Stimulated activated CD4-positive, alpha-beta T cell treated with anti-CD3 and anti-CD28 coated beads, Interleukin-2, amount 100 ng/mL, for 4 hours (primary cell): ENCODE results near the gene BRD1.
A peak's percentile ranks its signal among the peaks of the same experiment; 100 is the strongest.

Experiments used
- DNase-seq: peaks from one replicate; pipeline ENCODE4 v3.0.0-alpha.2; 2020; ENCODE audit warnings: low read depth

The BRD1 gene

GRCh38 chr22:49727191-49727880, 100.3 kb downstream of the BRD1 start:
- DNase-seq = no peak

GRCh38 chr22:49726701-49727101, 101.0 kb downstream of the BRD1 start:
- no peak for DNase-seq

- DNase-seq = no peak
Measured at GRCh38 chr22:49726022-49726681, 101.5 kb downstream of the BRD1 start.

GRCh38 chr22:49725516-49725915, 102.2 kb downstream of the BRD1 start:
- DNase-seq = no peak

DNA sequence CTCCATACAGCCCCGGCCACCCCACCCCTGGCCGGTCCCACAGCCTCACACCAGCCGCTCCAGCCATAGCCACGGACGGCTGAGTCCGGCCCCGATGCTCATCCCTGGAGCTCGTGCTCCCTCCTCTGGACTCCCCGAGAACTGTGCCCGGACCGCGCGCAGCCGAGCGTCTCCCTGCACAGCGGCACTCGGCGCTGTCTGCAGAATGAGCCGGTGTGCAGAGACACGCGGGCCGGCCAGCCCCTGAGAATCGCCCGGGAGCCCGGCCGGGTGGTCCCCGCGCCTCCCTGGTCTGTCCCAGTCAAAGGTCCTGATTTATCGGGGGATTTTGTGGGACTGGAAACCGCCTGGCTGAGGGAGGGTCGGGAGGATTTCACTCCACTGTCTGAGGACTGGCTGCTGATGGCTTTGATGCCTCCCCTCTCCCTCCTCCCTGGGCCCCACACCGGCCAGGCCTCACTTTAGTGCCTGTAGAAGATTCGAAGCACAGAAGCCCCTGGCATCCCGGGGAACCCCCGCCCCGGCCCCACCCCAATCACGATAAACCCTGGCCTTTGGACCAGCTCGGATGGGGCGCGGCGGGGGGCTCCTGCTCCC, 102.7 kb downstream of the BRD1 start:
- peak; percentile 62 for DNase-seq

- peak; percentile 19 for DNase-seq
Measured at GRCh38 chr22:49724030-49724892, 103.4 kb downstream of the BRD1 start.

DNA sequence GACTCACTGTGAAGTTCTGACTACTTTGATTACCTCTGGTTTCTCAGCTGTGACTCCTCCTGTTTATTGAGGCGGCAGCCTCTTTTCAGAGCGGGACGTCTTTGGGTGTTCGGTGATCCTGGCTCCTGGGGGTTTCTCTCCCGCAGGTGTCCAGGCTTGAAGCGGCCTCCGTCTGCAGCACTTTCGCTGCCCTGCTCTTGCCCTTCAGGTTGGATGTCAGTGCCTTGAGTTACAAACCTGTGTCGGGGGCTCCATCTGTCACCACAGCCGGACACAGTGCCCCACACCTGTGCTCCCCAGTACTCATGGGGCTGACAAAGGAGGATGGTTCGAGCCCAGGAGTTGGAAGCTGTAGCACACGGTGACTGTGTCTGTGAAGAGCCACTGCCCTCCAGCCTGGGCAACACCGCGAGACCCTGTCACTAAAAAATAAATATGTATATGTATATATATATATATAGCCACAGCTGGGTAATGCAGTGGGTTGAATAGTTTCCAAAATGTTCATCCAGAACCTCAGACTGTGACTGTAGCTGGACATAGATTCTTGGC, 104.1 kb downstream of the BRD1 start:
- no peak for DNase-seq
